GM12891 (cell line): ENCODE results near the gene GUCY1A1.

ENCODE experiments used
- POLR2A ChIP-seq: IDR thresholded peaks from 2 replicates; pipeline ENCODE4 v1.6.1; 2011; ENCODE audit warnings: low read depth, low read length, control low read depth
- POLR2AphosphoS5 ChIP-seq: IDR thresholded peaks from 2 replicates; pipeline ENCODE4 v1.6.1; 2011; ENCODE audit warnings: low read depth, low read length, control low read depth
- SPI1 ChIP-seq: IDR thresholded peaks from 2 replicates; pipeline ENCODE4 v1.6.1; 2011; ENCODE audit warnings: low read depth, low read length, control low read depth
- TAF1 ChIP-seq: IDR thresholded peaks from 2 replicates; pipeline ENCODE4 v1.6.1; 2011; ENCODE audit warnings: low read depth, low read length, control low read depth

DNA sequence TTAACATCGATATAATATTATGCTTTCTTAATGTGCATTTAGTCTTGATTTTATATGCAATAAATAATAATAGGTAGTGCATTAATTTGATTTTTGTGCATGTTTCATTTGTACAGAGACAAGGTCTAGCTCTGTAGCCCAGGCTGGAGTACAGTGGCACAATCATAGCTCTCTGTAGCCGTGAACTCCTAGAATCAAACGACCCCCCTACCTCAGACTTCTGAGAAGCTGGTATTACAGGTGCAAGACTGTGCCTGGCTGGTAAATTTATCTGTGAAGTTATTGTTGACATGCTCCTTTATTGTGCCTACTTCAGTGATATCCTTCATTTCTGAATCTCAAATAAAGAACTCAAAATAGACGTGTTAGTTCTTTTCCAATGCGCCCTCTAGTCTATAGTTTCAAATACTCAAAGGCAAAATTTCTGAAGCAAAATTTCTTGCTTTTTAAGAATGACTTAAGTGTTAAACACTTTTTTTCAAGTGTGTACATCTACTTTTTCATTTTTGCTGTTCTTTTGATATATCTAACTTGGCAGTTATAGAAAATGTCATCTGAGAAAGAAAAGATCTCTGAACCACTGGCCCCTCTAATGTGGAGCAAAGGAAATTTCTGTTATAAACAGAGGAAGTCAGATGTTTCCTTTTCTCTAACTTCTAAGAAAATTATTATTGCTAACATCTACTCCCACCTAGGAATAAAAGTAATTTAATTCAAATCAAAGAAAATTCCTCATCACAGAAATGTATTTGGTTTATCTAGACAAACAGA is 28.3 kb upstream of the GUCY1A1 start:
- TF ChIP-seq POLR2A (no peak), POLR2AphosphoS5 (no peak), SPI1 (no peak), TAF1 (no peak)
